ENCODE measurements around the gene MTG2. TPM values are rescaled to one million over a fixed set of nuclear protein-coding genes. Genes with fewer than 3 reads are reported as not detected.

MTG2 gene
- total RNA-seq, 1 donor from 2014 or later, result 21.6 TPM

DNA sequence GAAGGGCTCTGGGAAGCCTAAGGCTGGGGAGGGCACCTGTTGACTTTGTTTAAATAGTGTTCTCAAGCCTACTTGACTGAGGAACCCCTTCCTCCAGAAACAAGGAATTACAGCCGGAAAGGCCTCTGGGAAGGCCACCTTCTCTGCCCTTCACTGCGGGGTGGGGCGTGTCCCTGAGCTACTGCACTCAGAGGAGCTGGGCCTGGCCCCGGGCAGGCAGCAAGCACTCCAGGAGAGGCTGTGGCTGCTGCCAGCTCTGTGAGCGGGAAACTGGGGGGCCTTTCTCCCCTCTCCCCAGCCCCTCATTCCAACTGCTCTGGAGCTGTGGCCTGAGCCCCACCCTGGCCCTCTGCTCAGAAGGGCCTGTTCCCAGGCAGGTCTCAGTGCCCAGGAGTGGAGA, 51.5 kb downstream of the MTG2 start:
- peak; percentile 30 for ATAC-seq
- intact Hi-C loops (cut with DNase I), result no loop called here
- no peak for DNase-seq (ENCODE audit: missing footprints)

DNA sequence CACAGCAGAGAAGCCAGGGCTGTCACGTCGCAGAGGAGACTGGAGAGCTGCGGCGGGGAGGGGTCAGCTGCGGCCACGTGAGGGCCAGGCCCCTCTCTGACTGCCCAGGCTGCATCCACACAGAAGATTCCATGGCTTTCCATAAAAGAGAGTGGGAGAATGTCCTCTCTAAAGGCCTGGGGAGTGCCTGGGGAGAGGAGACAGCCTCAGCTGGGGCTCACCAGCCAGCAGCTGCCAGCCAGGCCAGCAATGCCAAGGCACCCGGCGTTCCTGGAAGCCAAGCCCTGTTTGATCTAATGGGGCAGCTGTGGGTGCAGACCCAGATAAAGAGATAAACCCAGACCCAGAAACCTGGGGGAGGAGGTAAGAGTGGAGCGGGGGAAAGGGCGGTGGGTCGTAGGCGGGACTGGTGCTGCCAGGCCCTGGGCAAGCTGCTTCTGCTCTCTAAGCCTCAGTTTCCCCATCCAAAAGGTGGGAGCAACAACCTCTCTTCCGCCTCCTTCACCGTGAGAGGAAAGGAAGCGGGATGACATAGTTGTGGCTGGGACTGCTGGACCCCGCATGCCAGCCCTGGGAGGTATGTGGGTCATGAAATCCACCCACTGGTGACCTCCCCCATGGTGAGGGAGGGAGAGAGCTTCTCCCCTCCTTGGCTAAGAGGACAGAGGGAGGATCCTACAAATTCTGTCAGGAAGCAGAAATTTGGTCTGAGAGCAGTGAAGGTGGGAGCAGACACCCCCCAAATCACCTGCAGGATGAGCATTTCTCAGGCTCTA, 52.4 kb downstream of the MTG2 start:
- no peak for ATAC-seq
- DNase-seq (ENCODE audit: missing footprints), result peak; percentile 20
- intact Hi-C loops (cut with DNase I), result loop anchor here (5.0 kb wide), 2 partner anchors 47 to 93 kb away; partner anchors contain the start of genes PSMA7 and SS18L1

DNA sequence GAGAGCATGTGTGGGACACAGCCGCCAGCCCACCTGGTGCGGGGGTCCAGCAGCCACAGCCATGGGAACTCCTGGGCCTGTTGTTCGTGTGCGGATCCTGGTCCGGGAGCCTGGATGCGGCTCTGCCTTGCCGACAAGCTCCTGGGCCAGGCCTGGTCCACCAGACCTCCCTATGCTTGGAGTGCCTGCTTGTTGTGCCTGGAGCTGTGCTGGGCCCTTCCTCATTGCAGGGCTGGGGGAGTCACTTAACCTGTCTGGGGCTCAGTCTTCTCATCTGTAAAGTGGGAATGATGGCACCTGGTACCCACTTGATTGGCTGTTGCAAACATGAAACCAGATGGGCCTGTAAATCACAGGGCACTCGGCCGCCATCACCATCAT, 52.9 kb downstream of the MTG2 start:
- DNase-seq (ENCODE audit: missing footprints), result peak; percentile 34
- intact Hi-C loops (cut with DNase I), result loop anchor here (5.0 kb wide), 2 partner anchors 47 to 93 kb away; partner anchors contain the start of genes PSMA7 and SS18L1
- ATAC-seq, result no peak

DNA sequence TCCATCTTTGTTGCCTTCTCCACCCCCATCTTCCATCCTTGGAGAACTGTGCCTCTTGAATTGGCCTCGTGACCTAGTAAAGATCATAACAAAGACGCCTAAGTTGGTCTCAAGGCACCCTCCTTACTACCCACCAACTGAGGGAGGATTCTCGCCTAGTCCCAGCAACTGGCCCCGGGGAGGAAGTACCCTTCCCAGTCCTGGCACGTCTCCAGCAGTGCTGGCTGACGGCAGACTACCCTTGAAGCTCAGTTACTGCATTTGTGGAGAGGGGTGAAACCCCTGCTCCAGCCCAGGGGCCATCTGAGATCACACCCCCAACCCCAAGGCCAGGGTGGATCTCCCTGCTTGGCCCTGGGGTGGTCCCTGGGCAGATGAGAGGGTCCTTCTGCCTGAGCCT, 53.4 kb downstream of the MTG2 start:
- no peak for ATAC-seq
- DNase-seq (ENCODE audit: missing footprints), result peak; percentile 48
- intact Hi-C loops (cut with DNase I), result loop anchor here (5.0 kb wide), 2 partner anchors 46 to 94 kb away; partner anchors contain the start of genes PSMA7 and SS18L1

DNA sequence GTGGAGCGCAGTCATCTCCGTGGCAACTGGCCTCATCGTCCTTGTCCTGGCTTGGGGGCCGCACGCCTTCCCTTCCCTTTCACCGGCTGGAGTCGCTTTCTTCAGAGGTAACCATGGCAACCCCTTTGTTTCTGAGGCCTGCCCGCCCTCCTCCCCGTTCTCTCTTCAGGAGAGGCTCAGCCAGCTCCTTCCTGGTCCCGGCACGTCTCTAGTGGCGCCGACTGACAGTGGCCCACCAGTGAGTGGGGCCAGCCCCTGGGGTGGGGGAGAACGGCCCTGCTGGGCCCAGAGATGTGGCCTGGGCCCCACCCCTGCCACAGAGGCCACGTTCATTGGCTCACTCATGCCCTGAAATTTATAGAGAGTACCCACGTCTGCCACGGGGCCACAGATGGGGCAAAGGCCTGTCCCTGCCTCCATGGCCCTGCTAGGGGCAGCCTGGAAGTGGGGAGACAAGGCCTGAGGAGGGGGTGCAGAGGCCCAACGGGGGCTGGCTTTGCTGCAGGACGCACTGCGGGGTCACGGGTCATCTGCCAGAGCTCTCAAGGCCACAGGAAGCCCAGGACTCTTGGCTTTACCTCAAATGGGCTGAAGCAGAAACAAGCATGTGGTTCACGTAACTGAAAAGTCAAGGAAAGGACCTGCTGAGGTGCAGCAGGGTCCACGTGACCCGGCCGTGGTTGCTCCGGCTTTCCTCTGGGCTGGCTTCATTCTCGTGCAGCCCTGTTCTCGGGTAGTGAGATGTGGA, 54.1 kb downstream of the MTG2 start:
- DNase-seq (ENCODE audit: missing footprints) (peak; percentile 45), ATAC-seq (no peak)
- intact Hi-C loops (cut with DNase I), result loop anchor here (5.0 kb wide), 2 partner anchors 45 to 95 kb away; partner anchors contain the start of genes PSMA7 and SS18L1

GRCh38 chr20:62237514-62237800, 54.6 kb downstream of the MTG2 start:
- ATAC-seq (no peak), DNase-seq (ENCODE audit: missing footprints) (peak; percentile 4)
- intact Hi-C loops (cut with DNase I), result loop anchor here (5.0 kb wide), 2 partner anchors 45 to 95 kb away; partner anchors contain the start of genes PSMA7 and SS18L1

GRCh38 chr20:62237801-62238568, 55.2 kb downstream of the MTG2 start, which contains the start of gene OSBPL2:
Gene OSBPL2, plus strand, starts transcription at chr20:62238521. Its CDS starts 17,664 bp downstream, at chr20:62256185.
- DNase-seq (ENCODE audit: missing footprints), result peak; percentile 99
- peak; percentile 98 for ATAC-seq
- intact Hi-C loops (cut with DNase I), result loop anchor here (5.0 kb wide), 2 partner anchors 44 to 96 kb away; partner anchors contain the start of genes PSMA7 and SS18L1

- DNase-seq (ENCODE audit: missing footprints), result no peak
- intact Hi-C loops (cut with DNase I), result loop anchor here (5.0 kb wide), 2 partner anchors 44 to 96 kb away; partner anchors contain the start of genes PSMA7 and SS18L1
- no peak for ATAC-seq
These were observed 55.9 kb downstream of the MTG2 start for GRCh38 chr20:62238569-62239277.

- intact Hi-C loops (cut with DNase I), result loop anchor here (5.0 kb wide), 2 partner anchors 43 to 97 kb away; partner anchors contain the start of genes PSMA7 and SS18L1
- ATAC-seq (no peak), DNase-seq (ENCODE audit: missing footprints) (no peak)
These were observed 56.6 kb downstream of the MTG2 start for GRCh38 chr20:62239278-62239879.

- intact Hi-C loops (cut with DNase I), result no loop called here
- ATAC-seq (no peak), DNase-seq (ENCODE audit: missing footprints) (no peak)
These were observed 57.3 kb downstream of the MTG2 start for GRCh38 chr20:62240020-62240685.

- intact Hi-C loops (cut with DNase I), result no loop called here
- DNase-seq (ENCODE audit: missing footprints) (no peak), ATAC-seq (no peak)
These were observed 58.7 kb downstream of the MTG2 start for GRCh38 chr20:62241506-62241905.

DNA sequence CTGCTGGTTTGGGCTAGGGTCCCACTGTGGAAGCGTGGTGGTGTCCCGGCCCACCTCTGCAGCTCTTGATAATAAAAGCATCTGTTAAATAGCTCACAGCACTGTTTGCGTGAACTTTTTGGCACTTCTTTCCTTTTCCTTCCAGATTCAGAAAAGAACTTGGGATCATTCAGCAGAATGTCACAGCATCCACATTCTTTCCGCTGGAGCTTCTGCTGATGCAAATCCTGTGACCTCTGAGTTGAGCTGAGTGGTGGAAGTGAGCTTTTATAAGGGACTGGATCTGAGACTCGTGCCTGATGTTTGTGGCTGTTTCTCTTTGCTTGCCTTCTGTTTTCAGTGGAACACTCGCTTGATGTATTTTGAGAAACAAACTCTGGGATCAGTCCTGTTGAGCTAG, 59.3 kb downstream of the MTG2 start:
- intact Hi-C loops (cut with DNase I), result no loop called here
- ATAC-seq (no peak), DNase-seq (ENCODE audit: missing footprints) (no peak)

GRCh38 chr20:62243106-62243505, 60.3 kb downstream of the MTG2 start:
- intact Hi-C loops (cut with DNase I), result no loop called here
- DNase-seq (ENCODE audit: missing footprints) (no peak), ATAC-seq (no peak)

DNA sequence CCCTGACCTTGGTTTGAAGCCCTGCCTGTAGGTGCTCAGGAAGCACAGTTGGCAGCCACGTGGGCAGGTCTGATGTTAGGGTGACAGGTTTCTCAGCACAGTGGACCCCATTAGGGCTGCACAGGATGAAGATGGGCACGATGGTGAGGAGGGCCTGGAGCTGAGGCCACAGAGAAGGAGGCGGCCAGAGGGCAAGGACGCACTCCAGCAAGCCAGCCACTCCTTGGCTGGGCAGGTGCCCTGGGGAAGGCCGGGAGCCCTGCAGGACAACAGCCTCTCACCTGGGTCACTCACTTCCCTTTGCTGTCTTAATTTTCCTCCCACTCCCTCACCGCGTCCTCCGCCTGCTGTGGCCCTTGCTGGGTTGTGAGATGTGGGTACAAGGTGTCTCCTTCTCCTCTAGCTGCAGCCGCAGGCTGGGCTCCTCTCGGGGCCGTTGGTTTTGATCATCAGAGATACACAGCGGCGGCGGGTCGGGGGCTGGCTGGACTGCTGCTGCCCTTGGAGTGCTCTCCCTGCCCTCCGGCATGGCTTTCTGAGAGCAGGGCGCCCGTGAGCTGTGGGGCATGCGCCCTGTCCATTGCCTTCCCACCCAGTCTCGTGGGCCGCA, 61.2 kb downstream of the MTG2 start:
- peak; percentile 42 for DNase-seq (ENCODE audit: missing footprints)
- intact Hi-C loops (cut with DNase I), result no loop called here
- no peak for ATAC-seq

GRCh38 chr20:62244644-62245108, 61.8 kb downstream of the MTG2 start:
- DNase-seq (ENCODE audit: missing footprints), result peak; percentile 39
- no peak for ATAC-seq
- intact Hi-C loops (cut with DNase I), result no loop called here

DNA sequence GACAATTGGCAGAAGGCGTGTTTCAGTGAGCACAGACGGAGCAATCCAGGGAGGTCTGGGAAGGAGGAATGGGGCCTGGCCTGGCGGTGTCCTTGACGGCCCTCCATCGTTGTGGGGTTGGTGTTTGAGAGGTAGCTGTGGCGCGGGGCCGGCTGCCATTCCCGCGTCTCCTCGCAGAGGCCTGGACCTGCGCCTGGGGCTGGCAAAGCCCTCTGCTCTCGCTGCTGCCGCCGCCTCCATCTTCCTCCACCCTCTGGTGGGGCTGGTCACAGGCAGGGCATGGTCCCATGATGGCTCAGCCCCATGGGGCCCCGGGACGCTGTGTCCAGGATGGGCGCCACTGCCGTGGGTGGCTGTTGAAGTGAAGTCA, 63.1 kb downstream of the MTG2 start:
- intact Hi-C loops (cut with DNase I), result no loop called here
- peak; percentile 43 for DNase-seq (ENCODE audit: missing footprints)
- ATAC-seq, result no peak

GRCh38 chr20:62246431-62246830, 63.6 kb downstream of the MTG2 start:
- DNase-seq (ENCODE audit: missing footprints), result peak; percentile 46
- intact Hi-C loops (cut with DNase I), result no loop called here
- ATAC-seq, result peak; percentile 1

All from Right ventricle myocardium inferior (tissue), 1 donor.